NCI-H1930 (cell line): Measurements from ENCODE around the gene HPSE2.

ENCODE experiments used
- DNase-seq, 2 experiments: peaks; one replicate each; lab custom pipeline; 2025; lab: John Stamatoyannopoulos, UW

The HPSE2 gene

GRCh38 chr10:98676895-98677294, 558.8 kb downstream of the HPSE2 start:
- no peak for DNase-seq

DNA sequence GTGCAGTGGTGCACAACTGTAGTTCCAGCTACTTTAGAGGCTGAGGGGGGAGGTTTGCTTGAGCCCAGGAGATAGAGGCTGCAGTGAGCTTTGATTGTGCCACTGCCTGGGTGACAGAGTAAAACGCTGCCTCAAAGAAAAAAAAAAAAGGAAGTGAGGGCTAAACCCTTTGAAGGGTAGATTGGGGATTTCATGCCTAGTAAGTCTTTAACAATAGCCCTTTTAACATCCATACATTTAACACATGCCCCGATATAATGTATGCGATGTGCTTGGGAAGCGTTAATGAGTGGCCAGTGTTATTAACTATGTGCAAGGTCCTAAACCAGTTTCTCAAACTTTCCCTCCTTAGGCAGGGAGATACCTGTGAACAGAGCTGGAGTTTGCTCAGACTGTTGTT, 559.8 kb downstream of the HPSE2 start:
- no peak for DNase-seq

DNA sequence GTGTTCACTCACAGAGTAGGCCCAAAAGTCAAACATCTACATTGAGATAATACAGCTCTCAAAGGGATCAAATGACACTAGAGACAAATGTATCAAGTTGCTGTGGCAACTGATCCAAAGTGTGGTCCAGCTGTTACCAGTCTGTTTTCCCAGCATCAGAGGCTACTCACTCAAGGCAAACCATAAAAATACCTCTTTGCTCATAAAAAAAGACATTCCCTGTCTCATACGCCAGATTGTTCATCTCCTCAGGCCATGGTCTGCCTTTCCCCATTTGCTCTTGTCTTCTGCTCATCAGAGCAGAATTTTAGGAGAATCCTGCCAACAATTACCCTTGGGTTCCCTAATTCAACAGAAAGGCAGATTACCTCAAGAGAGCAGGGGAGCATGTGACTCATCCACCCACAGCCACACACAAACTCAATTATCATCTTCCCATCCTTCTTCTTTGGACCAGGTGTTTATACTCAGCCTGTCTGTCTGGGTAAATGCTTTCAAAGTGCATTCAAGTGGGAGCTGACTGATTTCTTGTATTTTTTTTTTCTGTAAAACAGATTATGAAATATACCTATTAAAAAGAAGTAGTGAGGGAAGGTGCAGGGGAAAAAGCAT, 562.4 kb downstream of the HPSE2 start:
- peak in 1 of 2 experiments; percentile 45 for DNase-seq

- DNase-seq = no peak
Observed at GRCh38 chr10:98667081-98667480, 568.6 kb downstream of the HPSE2 start.

DNA sequence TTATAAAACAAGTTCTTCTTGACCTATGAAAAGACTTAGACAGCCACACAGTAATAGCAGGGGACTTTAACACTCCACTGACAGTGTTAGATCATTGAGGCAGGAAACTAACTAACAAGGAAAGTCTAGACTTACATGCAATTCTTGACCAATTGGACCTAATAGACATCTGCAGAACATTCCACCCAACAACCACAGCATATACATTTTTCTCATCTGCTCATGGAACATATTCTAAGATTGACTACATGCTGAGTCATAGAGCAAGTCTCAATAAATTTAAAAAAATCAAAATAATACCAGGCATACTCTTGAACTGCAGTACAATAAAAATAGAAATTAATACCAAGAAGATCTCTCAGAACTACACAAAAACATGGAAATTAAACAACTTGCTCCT, 569.4 kb downstream of the HPSE2 start:
- DNase-seq = no peak

DNA sequence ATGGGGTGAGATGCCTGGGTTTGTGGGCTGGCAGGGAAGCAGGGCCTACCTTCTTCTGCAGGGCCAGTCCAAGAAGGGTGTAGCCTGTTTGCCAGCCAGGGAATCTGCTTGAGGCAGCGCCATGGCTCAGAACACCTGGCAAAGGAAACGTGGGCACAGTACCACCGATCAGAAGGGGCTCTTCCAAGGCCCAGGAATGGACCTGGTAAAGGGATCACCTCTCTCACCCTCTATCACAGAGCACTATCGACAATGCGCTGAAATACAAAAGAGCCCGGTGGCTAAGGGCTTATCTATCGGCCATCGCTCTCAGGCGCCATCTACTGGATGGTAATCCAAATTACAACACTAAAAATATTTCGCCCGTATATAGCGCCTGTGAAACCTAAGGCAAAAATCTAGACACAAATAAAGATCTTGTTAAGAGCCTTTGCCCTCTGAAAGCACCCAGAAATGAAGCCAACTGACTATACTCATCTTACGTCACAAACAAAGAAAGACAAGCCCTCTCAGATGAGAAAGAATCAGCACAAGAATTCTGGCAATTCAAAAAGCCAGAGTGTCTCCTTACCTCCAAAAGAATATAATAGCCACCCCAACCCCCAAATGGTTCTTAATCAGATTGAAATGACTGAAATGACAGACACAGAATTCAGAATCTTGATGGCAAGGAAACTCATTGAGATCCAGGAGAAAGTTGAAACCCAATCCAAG, 571.2 kb downstream of the HPSE2 start:
- DNase-seq = no peak

DNA sequence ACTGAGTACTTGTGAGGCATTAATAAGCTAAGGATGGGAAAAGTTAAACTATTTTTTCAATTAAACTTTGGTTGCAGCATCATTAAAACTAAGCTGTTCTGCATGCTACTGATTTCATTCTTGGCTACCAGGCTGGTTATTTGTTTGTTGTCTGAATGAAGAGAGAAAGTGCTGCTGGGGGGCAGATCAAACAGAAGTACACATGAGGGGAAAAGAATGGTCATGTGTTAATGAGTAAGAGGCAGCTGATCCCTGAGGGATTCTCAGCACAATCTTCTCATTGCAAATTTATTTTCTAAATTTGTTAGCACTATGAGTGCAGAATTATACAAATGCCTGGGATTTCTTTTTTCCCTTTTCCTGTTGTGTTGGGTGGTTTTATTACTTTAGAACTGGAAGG, 575.7 kb downstream of the HPSE2 start:
- no peak for DNase-seq

GRCh38 chr10:98655492-98655891, 580.2 kb downstream of the HPSE2 start:
- DNase-seq = no peak

- DNase-seq = no peak
Observed at GRCh38 chr10:98649170-98649569, 586.5 kb downstream of the HPSE2 start.

GRCh38 chr10:98646998-98647917, 588.4 kb downstream of the HPSE2 start:
- DNase-seq = no peak

DNA sequence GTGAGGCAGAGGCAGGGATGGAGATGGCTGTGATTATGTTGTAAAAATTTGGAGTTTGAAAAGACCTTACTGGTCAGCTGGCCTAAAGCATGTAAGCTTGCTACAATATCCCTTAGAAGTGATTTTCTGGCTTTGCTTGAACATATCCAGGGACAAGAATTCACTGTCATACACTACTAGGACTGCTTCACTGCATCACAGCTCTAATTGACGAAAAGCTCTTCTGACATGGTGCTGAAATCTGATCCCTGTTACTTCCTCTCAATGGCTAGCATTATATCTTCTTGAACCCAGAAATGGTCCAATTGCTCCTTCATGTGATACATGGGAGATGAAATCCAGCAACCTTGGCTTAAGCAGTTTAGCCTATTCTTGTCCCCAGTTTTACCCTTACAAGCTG, 591.2 kb downstream of the HPSE2 start:
- DNase-seq = no peak

- DNase-seq = no peak
Observed at GRCh38 chr10:98642281-98642680, 593.4 kb downstream of the HPSE2 start.

DNA sequence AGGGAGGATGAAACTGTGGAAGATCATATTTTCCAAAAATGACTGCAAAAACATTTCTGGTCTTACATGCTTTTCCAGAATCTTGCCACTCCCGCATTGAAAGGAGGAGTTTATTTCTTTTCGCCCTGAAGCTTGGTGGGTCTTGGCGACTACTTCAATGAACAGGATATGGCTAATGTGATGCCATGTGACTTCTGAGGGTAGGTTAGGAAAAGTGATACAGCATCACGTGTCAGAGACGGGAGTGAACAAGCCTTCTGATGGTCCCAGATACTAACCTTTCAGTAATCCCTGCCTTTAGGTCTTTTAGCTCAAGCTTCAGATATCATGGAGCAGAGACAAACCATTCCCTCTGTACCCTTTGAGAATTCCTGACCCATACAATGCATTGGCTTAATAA, 596.7 kb downstream of the HPSE2 start:
- DNase-seq = no peak

GRCh38 chr10:98636921-98637329, 598.7 kb downstream of the HPSE2 start:
- DNase-seq = no peak

DNA sequence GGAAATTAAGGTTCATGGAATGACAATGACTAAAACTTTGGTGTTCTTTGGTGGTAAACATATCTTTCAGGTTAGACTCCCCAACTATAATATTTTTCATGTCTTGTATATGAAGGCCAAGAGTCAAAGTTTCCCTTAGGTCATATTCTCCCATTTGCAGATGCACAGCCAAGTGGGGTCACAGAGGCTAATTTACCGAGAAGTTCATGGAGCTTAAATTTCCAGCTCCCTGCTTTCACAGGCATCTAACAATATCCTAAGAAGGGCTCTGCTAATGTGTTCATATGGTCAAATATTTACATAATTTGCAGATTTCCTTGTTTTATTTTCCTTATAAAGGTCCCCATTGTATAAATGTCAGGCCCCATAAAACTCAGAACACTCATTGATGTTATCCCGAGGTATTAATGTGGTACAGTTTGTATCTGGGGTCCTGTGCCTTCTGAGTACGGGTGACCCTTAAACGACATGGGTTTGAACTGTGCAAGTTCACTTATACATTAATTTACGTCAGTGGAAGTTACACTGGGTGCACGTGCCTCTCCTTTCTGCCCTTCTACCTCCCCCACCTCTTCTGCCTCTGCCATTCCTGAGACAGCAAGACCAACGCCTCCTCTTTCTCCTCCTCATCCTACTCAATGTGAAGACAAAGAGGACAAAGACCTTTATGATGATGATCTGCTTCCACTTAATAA, 603.0 kb downstream of the HPSE2 start:
- DNase-seq = no peak

GRCh38 chr10:98628206-98628605, 607.4 kb downstream of the HPSE2 start:
- DNase-seq = no peak

DNA sequence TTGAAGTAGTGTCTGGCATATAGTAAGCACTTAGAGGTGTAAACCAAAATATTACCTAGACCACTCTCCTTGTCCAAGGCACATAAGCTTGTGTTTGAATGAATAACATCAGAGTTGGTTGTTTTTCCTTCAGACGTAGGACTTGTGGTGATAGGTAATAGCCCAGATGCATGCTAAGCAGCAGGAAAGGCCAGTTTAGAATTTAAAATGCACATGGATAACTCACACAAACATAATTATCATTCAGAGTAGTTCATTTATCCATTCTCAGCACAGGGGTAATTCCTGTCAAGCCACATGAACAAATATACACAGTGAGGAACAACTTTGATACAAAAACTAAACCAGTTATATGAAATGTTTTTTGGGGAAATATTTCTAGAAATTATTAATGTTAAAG, 607.9 kb downstream of the HPSE2 start:
- DNase-seq = no peak

DNA sequence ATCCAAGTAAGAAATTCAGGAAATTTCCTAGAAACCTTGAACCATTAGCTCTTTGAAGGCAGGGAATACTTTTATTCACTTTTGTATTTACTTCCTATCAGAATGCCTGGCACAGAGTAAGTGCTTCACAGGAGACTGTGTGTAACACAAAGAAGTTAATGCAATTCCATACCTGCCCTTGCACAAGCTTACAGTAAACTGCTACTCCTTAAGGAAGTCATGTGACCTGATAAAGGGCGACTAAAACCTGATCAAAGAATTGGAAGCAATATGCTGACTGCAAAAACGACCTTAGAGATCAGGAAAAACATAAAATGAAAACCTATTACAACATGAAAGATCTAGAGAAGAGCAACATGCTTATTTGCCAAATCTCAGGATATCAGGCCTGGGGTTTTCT, 610.7 kb downstream of the HPSE2 start:
- DNase-seq = no peak

DNA sequence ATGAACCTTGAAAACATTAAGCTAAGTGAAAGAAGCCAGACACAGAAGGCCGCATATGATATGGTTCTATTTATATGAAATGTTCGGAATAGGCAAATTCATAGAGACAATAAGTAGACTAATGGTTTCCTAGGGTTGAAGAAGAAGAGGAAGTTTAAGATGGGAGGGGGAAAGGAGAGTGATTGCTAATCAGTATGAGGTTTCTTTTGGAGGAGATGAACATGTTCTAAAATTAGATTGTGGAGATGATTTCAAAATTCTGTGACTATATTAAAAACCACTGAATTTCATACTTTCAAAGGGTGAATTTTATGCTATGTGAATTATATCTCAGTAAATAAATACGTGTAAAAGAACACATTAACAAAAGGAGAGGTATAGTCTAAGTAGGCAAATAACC, 612.5 kb downstream of the HPSE2 start:
- DNase-seq = no peak

- no peak for DNase-seq
Observed at GRCh38 chr10:98621630-98622029, 614.0 kb downstream of the HPSE2 start.

GRCh38 chr10:98620503-98620902, 615.1 kb downstream of the HPSE2 start:
- DNase-seq = no peak

GRCh38 chr10:98619446-98619845, 616.2 kb downstream of the HPSE2 start:
- no peak for DNase-seq
